ENCODE results near the gene SPRY4.

SPRY4 gene

GRCh38 chr5:142313275-142313674, 11.5 kb downstream of the SPRY4 start:
- TF ChIP-seq PATZ1 (CRISPR knock-in tag; IDR thresholded peaks at IDR 0.05; ENCODE audit: borderline replicate concordance) (no peak), BACH2 (CRISPR knock-in tag; IDR thresholded peaks at IDR 0.05; ENCODE audit: borderline replicate concordance) (no peak), ARNTL (CRISPR knock-in tag; IDR thresholded peaks at IDR 0.05; ENCODE audit: borderline replicate concordance, low read depth) (no peak), OSR1 (CRISPR knock-in tag; IDR thresholded peaks at IDR 0.05) (no peak), RARB (CRISPR knock-in tag; IDR thresholded peaks at IDR 0.05) (no peak), ZFP3 (CRISPR knock-in tag; IDR thresholded peaks at IDR 0.05) (no peak), POU6F1 (CRISPR knock-in tag; IDR thresholded peaks at IDR 0.05; ENCODE audit: borderline replicate concordance, low read depth) (no peak), PPARA (CRISPR knock-in tag; IDR thresholded peaks at IDR 0.05; ENCODE audit: borderline replicate concordance) (no peak), CSRNP3 (CRISPR knock-in tag; IDR thresholded peaks at IDR 0.05) (no peak), ZNF70 (CRISPR knock-in tag; IDR thresholded peaks at IDR 0.05) (no peak)
- ATAC-seq, result no peak

- no peak for ATAC-seq
- TF ChIP-seq BACH2 (CRISPR knock-in tag; IDR thresholded peaks at IDR 0.05; ENCODE audit: borderline replicate concordance) (no peak), TSHZ2 (CRISPR knock-in tag; IDR thresholded peaks at IDR 0.05) (no peak), TCF4 (CRISPR knock-in tag; IDR thresholded peaks at IDR 0.05; ENCODE audit: borderline replicate concordance) (no peak), POU6F1 (CRISPR knock-in tag; IDR thresholded peaks at IDR 0.05; ENCODE audit: borderline replicate concordance, low read depth) (no peak), ZNF8 (CRISPR knock-in tag; IDR thresholded peaks at IDR 0.05) (no peak), PATZ1 (CRISPR knock-in tag; IDR thresholded peaks at IDR 0.05; ENCODE audit: borderline replicate concordance) (no peak), ISL1 (CRISPR knock-in tag; IDR thresholded peaks at IDR 0.05) (no peak)
Observed at GRCh38 chr5:142312399-142312798, 12.4 kb downstream of the SPRY4 start.

GRCh38 chr5:142311725-142312124, 13.1 kb downstream of the SPRY4 start:
- ATAC-seq, result no peak
- TF ChIP-seq RARB (CRISPR knock-in tag; IDR thresholded peaks at IDR 0.05) (no peak), ZC3H10 (CRISPR knock-in tag; IDR thresholded peaks at IDR 0.05) (no peak), ESRRG (CRISPR knock-in tag; IDR thresholded peaks at IDR 0.05) (no peak), CSDC2 (CRISPR knock-in tag; IDR thresholded peaks at IDR 0.05) (no peak), ZNF565 (CRISPR knock-in tag; conservative IDR thresholded peaks at IDR 0.05; ENCODE audit: low read depth) (no peak), CREB5 (CRISPR knock-in tag; IDR thresholded peaks at IDR 0.05; ENCODE audit: low read depth) (no peak), GLIS3 (CRISPR knock-in tag; IDR thresholded peaks at IDR 0.05) (no peak), CSRNP3 (CRISPR knock-in tag; IDR thresholded peaks at IDR 0.05) (no peak), POU6F1 (CRISPR knock-in tag; IDR thresholded peaks at IDR 0.05; ENCODE audit: borderline replicate concordance, low read depth) (no peak)

Data from SK-N-SH treated with all-trans-retinoic acid at 6 μM for 48 hours (cell line).